Liver (tissue), 9 donors: Measurements from ENCODE around the gene CDH24. TPM values are rescaled to one million over a fixed set of nuclear protein-coding genes. Genes with fewer than 3 reads are reported as not detected.

ENCODE experiments used
- DNase-seq: peaks from one replicate; pipeline ENCODE4 v3.0.0-alpha.2; 2017; ENCODE audit warnings: low spot score
- H3K27ac ChIP-seq, 2 donors: one replicate each; pipeline ENCODE4 v1.7.0; 2013; ENCODE audit warnings: inconsistent platforms in 2 of 2, low read length in 2 of 2, control low read depth in 1 of 2, low read depth in 1 of 2, mild to moderate bottlenecking in 1 of 2
- H3K27me3 ChIP-seq, 4 donors: one replicate each; pipeline versions ENCODE4 v1.6.1 to v1.7.0; 2013; ENCODE audit warnings: low read length in 3 of 4, inconsistent platforms in 1 of 4, mild to moderate bottlenecking in 1 of 4, moderate library complexity in 1 of 4; ENCODE audit not compliant: control insufficient read depth in 4 of 4, insufficient read depth in 4 of 4
- H3K36me3 ChIP-seq, 4 donors: one replicate each; pipeline versions ENCODE4 v1.6.1 to v1.7.0; 2013; ENCODE audit warnings: low read length in 3 of 4, mild to moderate bottlenecking in 3 of 4, low read depth in 1 of 4, moderate library complexity in 1 of 4; ENCODE audit not compliant: control insufficient read depth in 4 of 4, insufficient read depth in 3 of 4
- H3K4me1 ChIP-seq, 4 donors: one replicate each; pipeline versions ENCODE4 v1.6.1 to v1.7.0; 2013; ENCODE audit warnings: low read length in 3 of 4, mild to moderate bottlenecking in 3 of 4, moderate library complexity in 1 of 4; ENCODE audit not compliant: control insufficient read depth in 4 of 4, insufficient read depth in 4 of 4
- H3K4me3 ChIP-seq, 3 donors: one replicate each; pipeline versions ENCODE4 v1.6.1 to v1.7.0; 2013; ENCODE audit warnings: low read length in 3 of 3, control low read depth in 1 of 3, low read depth in 1 of 3, mild to moderate bottlenecking in 1 of 3
- H3K9ac ChIP-seq, 2 donors: one replicate each; pipeline ENCODE4 v1.7.0; 2013; ENCODE audit warnings: low read length in 2 of 2, mild to moderate bottlenecking in 2 of 2, moderate library complexity in 2 of 2, control low read depth in 1 of 2, low read depth in 1 of 2
- H3K9me3 ChIP-seq, 4 donors: one replicate each; pipeline versions ENCODE4 v1.6.1 to v1.7.0; 2013; ENCODE audit warnings: low read length in 3 of 4; ENCODE audit not compliant: control insufficient read depth in 4 of 4
- ATF3 ChIP-seq: IDR thresholded peaks from 2 replicates; pipeline ENCODE4 v1.6.1; 2016; ENCODE audit warnings: antibody characterized with exemption
- CTCF ChIP-seq: fragments of 150-350 bp; IDR thresholded peaks from 2 replicates; pipeline ENCODE4 v1.5.1; 2017; ENCODE audit warnings: improper control_type of control experiment, low read depth, low read length; ENCODE audit not compliant: missing input control
- EGR1 ChIP-seq, 2 donors: IDR thresholded peaks; 2 replicates each; pipeline ENCODE4 v1.6.1; 2016 to 2018; ENCODE audit warnings: antibody characterized with exemption in 2 of 2, low read depth in 2 of 2
- FOXA1 ChIP-seq: IDR thresholded peaks from 2 replicates; pipeline ENCODE4 v1.6.1; 2016; ENCODE audit warnings: antibody characterized with exemption
- FOXA2 ChIP-seq: IDR thresholded peaks from 2 replicates; pipeline ENCODE4 v1.6.1; 2016; ENCODE audit warnings: antibody characterized with exemption
- GABPA ChIP-seq, 2 donors: IDR thresholded peaks in 1 of 2; conservative IDR thresholded peaks in 1 of 2; 2 replicates each; pipeline ENCODE4 v1.6.1; 2016; ENCODE audit warnings: antibody characterized with exemption in 2 of 2, mild to moderate bottlenecking in 1 of 2, moderate library complexity in 1 of 2
- HNF4A ChIP-seq, 2 donors: conservative IDR thresholded peaks; 2 replicates each; pipeline ENCODE4 v1.6.1; 2016; ENCODE audit warnings: antibody characterized with exemption in 2 of 2, mild to moderate bottlenecking in 2 of 2
- HNF4G ChIP-seq: IDR thresholded peaks from 2 replicates; pipeline ENCODE4 v1.6.1; 2016; ENCODE audit warnings: antibody characterized with exemption
- JUND ChIP-seq, 2 donors: IDR thresholded peaks; 2 replicates each; pipeline ENCODE4 v1.6.1; 2016; ENCODE audit warnings: antibody characterized with exemption in 2 of 2
- MAX ChIP-seq: IDR thresholded peaks from 2 replicates; pipeline ENCODE4 v1.6.1; 2016; ENCODE audit warnings: antibody characterized with exemption
- NR2F2 ChIP-seq: IDR thresholded peaks from 2 replicates; pipeline ENCODE4 v1.6.1; 2016; ENCODE audit warnings: antibody characterized with exemption
- RAD21 ChIP-seq, 2 donors: IDR thresholded peaks; 2 replicates each; pipeline ENCODE4 v1.6.1; 2016; ENCODE audit warnings: antibody characterized with exemption in 2 of 2, mild to moderate bottlenecking in 2 of 2
- REST ChIP-seq: IDR thresholded peaks from 2 replicates; pipeline ENCODE4 v1.6.1; 2016; ENCODE audit warnings: antibody characterized with exemption, mild to moderate bottlenecking
- RXRA ChIP-seq, 2 donors: IDR thresholded peaks; 2 replicates each; pipeline ENCODE4 v1.6.1; 2017 to 2018; ENCODE audit warnings: antibody characterized with exemption in 2 of 2, mild to moderate bottlenecking in 1 of 2
- SP1 ChIP-seq: IDR thresholded peaks from 2 replicates; pipeline ENCODE4 v1.6.1; 2018; ENCODE audit warnings: antibody characterized with exemption, mild to moderate bottlenecking
- TAF1 ChIP-seq: conservative IDR thresholded peaks from 2 replicates; pipeline ENCODE4 v1.6.1; 2016; ENCODE audit warnings: antibody characterized with exemption, mild to moderate bottlenecking
- YY1 ChIP-seq: IDR thresholded peaks from 2 replicates; pipeline ENCODE4 v1.6.1; 2016; ENCODE audit warnings: antibody characterized with exemption, mild to moderate bottlenecking
- ZBTB33 ChIP-seq: IDR thresholded peaks from 2 replicates; pipeline ENCODE4 v1.6.1; 2016; ENCODE audit warnings: antibody characterized with exemption
- WGBS: extraction: QIAGEN DNeasy Blood & Tissue Kit; methylation state at CpG from one replicate; pipeline ENCODE4 v1.1.7; 2013; 5-methylcytosine and 5-hydroxymethylcytosine counted together
- polyA plus RNA-seq, 2 donors: library from polyadenylated mRNA; stranded (reverse) in 1 of 2; unstranded in 1 of 2; fragments of 200-250 nt in 1 of 2; fragments of >200 nt in 1 of 2; fragmentation: Nextera tagmentation in 1 of 2; extraction: Ambion mirVana in 1 of 2; gene quantifications; one replicate each; pipeline versions ENCODE4 v1.2.1 to v1.2.3, GENCODE V29; 2013 to 2015
- total RNA-seq, 2 donors: library from RNA; depleted of rRNA; stranded (reverse); fragments of >200 nt; gene quantifications; one replicate each; pipeline ENCODE4 v1.2.3, GENCODE V29; 2014
- donor health status: healthy.
- donor health status: healthy.
- donor health status: healthy.
- donor health status: healthy.
- donor health status: healthy.

Gene CDH24
- total and polyA plus RNA-seq, 4 donors: 0.23 to 0.50 (median 0.38) TPM; not detected in 1

GRCh38 chr14:23104591-23105347 lies 47.4 kb upstream of the CDH24 start, which contains the start of gene CIROP:
TSS of gene CIROP (minus strand) at chr14:23104989. CDS start at chr14:23104920, 69 bp downstream.
- no peaks in the 10 kb centered on the region for H3K4me1 ChIP-seq
- no peak for DNase-seq
- TF ChIP-seq RXRA (IDR thresholded peaks at IDR 0.05) (no peak), YY1 (no peak), TAF1 (no peak), FOXA2 (no peak), SP1 (no peak), HNF4G (no peak), ZBTB33 (no peak), MAX (no peak), ATF3 (no peak), JUND (IDR thresholded peaks at IDR 0.05) (no peak), CTCF (no peak), FOXA1 (no peak), GABPA (IDR thresholded peaks at IDR 0.05 in 1 of 2, conservative IDR thresholded peaks at IDR 0.05 in 1 of 2) (no peak), REST (no peak), RAD21 (IDR thresholded peaks at IDR 0.05) (no peak), HNF4A (conservative IDR thresholded peaks at IDR 0.05) (no peak), NR2F2 (no peak), EGR1 (IDR thresholded peaks at IDR 0.05; ENCODE audit: low read depth in 2 of 2) (no peak)
- H3K36me3 ChIP-seq: no peaks in the 10 kb centered on the region
- H3K27ac ChIP-seq: no peak within 1 kb of the TSS
- H3K27me3 ChIP-seq: no peaks in the 10 kb centered on the region
- no peak within 1 kb of the TSS for H3K4me3 ChIP-seq
- 72% methylated on average over 11 of the region's 11 CpGs for WGBS
- H3K9ac ChIP-seq: no peak within 1 kb of the TSS
- H3K9me3 ChIP-seq: no peaks in the 10 kb centered on the region
